SK-N-SH (cell line): ENCODE measurements around the gene RASAL2. TPM values are rescaled to one million over a fixed set of nuclear protein-coding genes. Genes with fewer than 3 reads are reported as not detected.

Experiments used
- CTCF ChIA-PET: fragments of 300-600, 350-600 bp; formaldehyde crosslinking; extraction: SDS; loops from one replicate; lab custom pipeline; 2021; lab: Yijun Ruan, JAX
- POLR2A ChIA-PET: fragments of 350-600 bp; sonication (Branson Sonifier 250); formaldehyde crosslinking; extraction: SDS; loops from one replicate; lab custom pipeline; 2020; ENCODE audit warnings: antibody characterized with exemption, inconsistent platforms; lab: Yijun Ruan, JAX
- DNase-seq: peaks from one replicate; pipeline ENCODE4 v3.0.0; 2012
- H2AFZ ChIP-seq: fragments of 200-600 bp; sonication (generic); 2 replicates; pipeline ENCODE4 v1.8.1; 2016; ENCODE audit warnings: antibody characterized with exemption, mild to moderate bottlenecking, low read depth
- H3F3A ChIP-seq: fragments of 200-600 bp; sonication (generic); replicated peaks from 2 replicates; pipeline ENCODE3; 2016; ENCODE audit warnings: antibody characterized with exemption, mild to moderate bottlenecking; ENCODE audit not compliant: insufficient read depth
- H3K27ac ChIP-seq, 2 experiments: fragments of 200-500 bp in 1 of 2; fragments of 200-600 bp in 1 of 2; sonication (Bioruptor generic) in 1 of 2; sonication (generic), shearing (Covaris generic) in 1 of 2; 2 replicates each; pipeline versions ENCODE4 v1.5.1 to v1.6.1; 2014 to 2016; ENCODE audit warnings: low read depth in 2 of 2, inconsistent platforms in 1 of 2, low read length in 1 of 2, mild to moderate bottlenecking in 1 of 2, mixed read lengths in 1 of 2
- H3K27me3 ChIP-seq: fragments of 200-600 bp; sonication (generic), shearing (Covaris generic); 2 replicates; pipeline ENCODE4 v1.6.1; 2016; ENCODE audit warnings: mixed run types; ENCODE audit not compliant: insufficient read depth
- H3K36me3 ChIP-seq, 2 experiments: fragments of 200-500 bp in 1 of 2; fragments of 200-600 bp in 1 of 2; sonication (Bioruptor generic) in 1 of 2; sonication (generic) in 1 of 2; replicated peaks in 1 of 2; 2 replicates each; pipeline versions ENCODE3 to v1.5.1; 2014 to 2016; ENCODE audit warnings: low read length in 1 of 2, mild to moderate bottlenecking in 1 of 2; ENCODE audit not compliant: insufficient read depth in 2 of 2, control insufficient read depth in 1 of 2
- H3K4me1 ChIP-seq, 2 experiments: fragments of 200-500 bp in 1 of 2; fragments of 200-600 bp in 1 of 2; sonication (Bioruptor generic) in 1 of 2; sonication (generic), shearing (Covaris generic) in 1 of 2; 2 replicates each; pipeline versions ENCODE4 v1.5.1 to v1.6.1; 2014 to 2016; ENCODE audit warnings: low read depth in 1 of 2, low read length in 1 of 2, mixed run types in 1 of 2; ENCODE audit not compliant: insufficient read depth in 2 of 2, control insufficient read depth in 1 of 2
- H3K4me2 ChIP-seq: fragments of 200-600 bp; sonication (generic), shearing (Covaris generic); 2 replicates; pipeline ENCODE4 v1.6.1; 2017; ENCODE audit warnings: mixed run types
- H3K4me3 ChIP-seq, 2 experiments: fragments of 200-500 bp in 1 of 2; fragments of 200-600 bp in 1 of 2; sonication (Bioruptor generic) in 1 of 2; sonication (generic), shearing (Covaris generic) in 1 of 2; 2 replicates each; pipeline versions ENCODE4 v1.5.1 to v1.8.1; 2014 to 2016; ENCODE audit warnings: low read depth in 2 of 2, inconsistent platforms in 1 of 2, low read length in 1 of 2, mild to moderate bottlenecking in 1 of 2, mixed read lengths in 1 of 2, moderate library complexity in 1 of 2
- H3K79me2 ChIP-seq: fragments of 200-600 bp; sonication (generic); 2 replicates; pipeline ENCODE4 v1.8.1; 2017; ENCODE audit warnings: mild to moderate bottlenecking; ENCODE audit not compliant: insufficient read depth
- H3K9ac ChIP-seq: fragments of 200-600 bp; sonication (generic); 2 replicates; pipeline ENCODE4 v1.6.1; 2017; ENCODE audit warnings: mixed run types
- H3K9me2 ChIP-seq: fragments of 200-600 bp; sonication (generic); 2 replicates; pipeline ENCODE4 v1.6.1; 2017; ENCODE audit warnings: mixed run types
- H3K9me3 ChIP-seq: fragments of 200-600 bp; sonication (generic); 2 replicates; pipeline ENCODE4 v1.6.1; 2017; ENCODE audit warnings: mixed run types, mild to moderate bottlenecking, moderate library complexity
- H4K20me1 ChIP-seq: fragments of 200-600 bp; sonication (generic); 2 replicates; pipeline ENCODE4 v1.6.1; 2017; ENCODE audit warnings: mild to moderate bottlenecking, mixed run types; ENCODE audit not compliant: insufficient read depth
- CHD2 ChIP-seq: fragments of 150-350 bp; IDR thresholded peaks from 2 replicates; pipeline ENCODE4 v1.6.1; 2018; ENCODE audit warnings: low read length; ENCODE audit not compliant: partially characterized antibody
- FOXM1 ChIP-seq: IDR thresholded peaks from 2 replicates; pipeline ENCODE4 v1.4.0; 2012; ENCODE audit warnings: low read depth, mild to moderate bottlenecking
- GABPA ChIP-seq: IDR thresholded peaks from 2 replicates; pipeline ENCODE4 v1.4.0; 2012; ENCODE audit warnings: low read depth, mild to moderate bottlenecking
- GATA2 ChIP-seq: sonication (generic); formaldehyde crosslinking; IDR thresholded peaks from 2 replicates; pipeline ENCODE4 v1.5.0; 2020; ENCODE audit warnings: mild to moderate bottlenecking, missing genetic modification reagents
- MEF2A ChIP-seq: IDR thresholded peaks from 2 replicates; pipeline ENCODE4 v1.4.0; 2012; ENCODE audit warnings: low read depth, borderline replicate concordance
- NFIC ChIP-seq: IDR thresholded peaks from 2 replicates; pipeline ENCODE4 v1.4.0; 2012; ENCODE audit warnings: borderline replicate concordance
- NRF1 ChIP-seq: IDR thresholded peaks from 2 replicates; pipeline ENCODE4 v1.6.1; 2012; ENCODE audit warnings: low read depth, mild to moderate bottlenecking, low read length
- RAD21 ChIP-seq: IDR thresholded peaks from 2 replicates; pipeline ENCODE4 v1.6.1; 2012; ENCODE audit warnings: mild to moderate bottlenecking, low read length
- RCOR1 ChIP-seq: fragments of 150-350 bp; IDR thresholded peaks from 2 replicates; pipeline ENCODE4 v1.6.1; 2017; ENCODE audit warnings: antibody characterized with exemption, low read length
- SIN3A ChIP-seq: IDR thresholded peaks from 2 replicates; pipeline ENCODE4 v1.6.1; 2012; ENCODE audit warnings: low read depth, mild to moderate bottlenecking, low read length, moderate library complexity, borderline replicate concordance
- SMC3 ChIP-seq: IDR thresholded peaks from 2 replicates; pipeline ENCODE4 v1.6.1; 2012; ENCODE audit warnings: low read depth, low read length, improper control_type of control experiment
- TAF1 ChIP-seq: IDR thresholded peaks from 2 replicates; pipeline ENCODE4 v1.6.1; 2012; ENCODE audit warnings: low read depth, mild to moderate bottlenecking, low read length, moderate library complexity, borderline replicate concordance
- TCF12 ChIP-seq: IDR thresholded peaks from 2 replicates; pipeline ENCODE4 v1.4.0; 2012
- WGBS: methylation state at CpG from one replicate; pipeline ENCODE4 v1.1.6; 2017; ENCODE audit warnings: low lambda C conversion rate; 5-methylcytosine and 5-hydroxymethylcytosine counted together
- polyA plus RNA-seq, 3 experiments: library from polyadenylated mRNA; depleted of rRNA; stranded (reverse); fragments of >200 nt; gene quantifications; 2 replicates each; pipeline ENCODE4 v1.2.3, GENCODE V29; 2012
- TF ChIP-seq, protein P1 (sequence below): fragments of 200-600 bp; sonication (generic); IDR thresholded peaks from 2 replicates; pipeline ENCODE4 v1.6.1; 2017; ENCODE audit warnings: antibody characterized with exemption, mild to moderate bottlenecking, moderate library complexity
- TF ChIP-seq, protein P2 (sequence below): IDR thresholded peaks from 2 replicates; pipeline ENCODE4 v1.4.0; 2012; ENCODE audit warnings: low read depth, borderline replicate concordance
- TF ChIP-seq, protein P3 (sequence below): fragments of 150-350 bp; IDR thresholded peaks from 2 replicates; pipeline ENCODE4 v1.6.1; 2017; ENCODE audit warnings: antibody characterized with exemption, low read length, low read depth, borderline replicate concordance
- TF ChIP-seq, protein P4 (sequence below): IDR thresholded peaks from 2 replicates; pipeline ENCODE4 v1.4.0; 2012; ENCODE audit warnings: low read depth, borderline replicate concordance
- TF ChIP-seq, protein P5 (sequence below): IDR thresholded peaks from 2 replicates; pipeline ENCODE4 v1.4.0; 2012; ENCODE audit warnings: low read depth

Gene RASAL2
- polyA plus RNA-seq, 1 of the 3 experiments (the other 2 are of a cell fraction): 6.9 TPM

DNA sequence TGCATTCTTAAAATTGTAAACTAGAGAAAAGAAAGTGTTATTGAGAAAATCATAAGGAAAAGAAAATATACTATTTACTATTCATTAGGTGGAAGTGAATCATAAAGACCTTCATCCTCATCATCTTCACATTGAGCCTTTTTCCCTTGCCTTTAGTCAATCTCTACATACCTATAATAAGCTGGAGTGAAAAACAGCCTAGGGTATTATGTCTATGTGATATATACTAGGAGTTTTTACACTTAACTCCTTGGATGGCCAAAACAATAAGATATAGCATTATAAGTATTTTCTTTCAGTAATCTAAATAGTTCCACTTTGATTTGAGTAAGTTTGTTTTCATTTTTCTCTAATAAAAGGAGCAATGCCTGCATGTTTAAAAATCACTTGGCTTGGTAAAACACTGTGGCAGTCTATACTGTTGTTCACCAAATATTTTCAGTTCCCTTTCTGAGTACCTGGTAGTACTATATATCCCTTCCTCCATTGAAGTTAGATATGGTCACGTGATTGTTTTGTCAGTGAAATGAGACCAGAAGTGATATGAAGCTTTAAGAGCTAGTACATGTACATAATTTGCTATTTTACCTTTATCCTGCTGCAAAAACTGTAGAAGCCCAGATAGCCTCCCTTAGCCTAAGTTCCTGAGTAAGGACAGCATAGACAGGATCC lies 324.5 kb downstream of the RASAL2 start:
- H3K4me3 ChIP-seq: no peak overlapping the region
- H3K27ac ChIP-seq: 0 out of 4 replicates have a peak overlapping the region, but pooled peaks of 1 of the 2 experiments have one; percentile 15
- H3K4me1 ChIP-seq: no peaks in the 10 kb centered on the region
- H3K9me2 ChIP-seq: no peaks in the 10 kb centered on the region
- peaks cover 3 to 6% of the 10 kb centered on the region in 2 experiments for H3K36me3 ChIP-seq
- CTCF ChIA-PET: no interaction called here
- no peak overlapping the region for H3K9ac ChIP-seq
- peaks cover 8% of the 10 kb centered on the region for H3F3A ChIP-seq
- no peak overlapping the region for H2AFZ ChIP-seq
- DNase-seq: no peak
- H4K20me1 ChIP-seq: no peaks in the 10 kb centered on the region
- H3K79me2 ChIP-seq: no peaks in the 10 kb centered on the region
- POLR2A ChIA-PET: no interaction called here
- no peak for TF ChIP-seq SIN3A
- TF ChIP-seq NRF1: no peak
- TF ChIP-seq, protein P1, sequence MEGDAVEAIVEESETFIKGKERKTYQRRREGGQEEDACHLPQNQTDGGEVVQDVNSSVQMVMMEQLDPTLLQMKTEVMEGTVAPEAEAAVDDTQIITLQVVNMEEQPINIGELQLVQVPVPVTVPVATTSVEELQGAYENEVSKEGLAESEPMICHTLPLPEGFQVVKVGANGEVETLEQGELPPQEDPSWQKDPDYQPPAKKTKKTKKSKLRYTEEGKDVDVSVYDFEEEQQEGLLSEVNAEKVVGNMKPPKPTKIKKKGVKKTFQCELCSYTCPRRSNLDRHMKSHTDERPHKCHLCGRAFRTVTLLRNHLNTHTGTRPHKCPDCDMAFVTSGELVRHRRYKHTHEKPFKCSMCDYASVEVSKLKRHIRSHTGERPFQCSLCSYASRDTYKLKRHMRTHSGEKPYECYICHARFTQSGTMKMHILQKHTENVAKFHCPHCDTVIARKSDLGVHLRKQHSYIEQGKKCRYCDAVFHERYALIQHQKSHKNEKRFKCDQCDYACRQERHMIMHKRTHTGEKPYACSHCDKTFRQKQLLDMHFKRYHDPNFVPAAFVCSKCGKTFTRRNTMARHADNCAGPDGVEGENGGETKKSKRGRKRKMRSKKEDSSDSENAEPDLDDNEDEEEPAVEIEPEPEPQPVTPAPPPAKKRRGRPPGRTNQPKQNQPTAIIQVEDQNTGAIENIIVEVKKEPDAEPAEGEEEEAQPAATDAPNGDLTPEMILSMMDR: no peak
- TF ChIP-seq GATA2 (CRISPR knock-in tag): no peak
- no peak for TF ChIP-seq GABPA
- no peak for TF ChIP-seq CHD2
- TF ChIP-seq FOXM1: no peak
- no peak for TF ChIP-seq NFIC
- TF ChIP-seq TCF12: no peak
- TF ChIP-seq, protein P2, sequence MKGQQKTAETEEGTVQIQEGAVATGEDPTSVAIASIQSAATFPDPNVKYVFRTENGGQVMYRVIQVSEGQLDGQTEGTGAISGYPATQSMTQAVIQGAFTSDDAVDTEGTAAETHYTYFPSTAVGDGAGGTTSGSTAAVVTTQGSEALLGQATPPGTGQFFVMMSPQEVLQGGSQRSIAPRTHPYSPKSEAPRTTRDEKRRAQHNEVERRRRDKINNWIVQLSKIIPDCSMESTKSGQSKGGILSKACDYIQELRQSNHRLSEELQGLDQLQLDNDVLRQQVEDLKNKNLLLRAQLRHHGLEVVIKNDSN: no peak
- TF ChIP-seq SMC3: no peak
- no peak for TF ChIP-seq TAF1
- no peak for TF ChIP-seq RCOR1
- TF ChIP-seq, protein P3, sequence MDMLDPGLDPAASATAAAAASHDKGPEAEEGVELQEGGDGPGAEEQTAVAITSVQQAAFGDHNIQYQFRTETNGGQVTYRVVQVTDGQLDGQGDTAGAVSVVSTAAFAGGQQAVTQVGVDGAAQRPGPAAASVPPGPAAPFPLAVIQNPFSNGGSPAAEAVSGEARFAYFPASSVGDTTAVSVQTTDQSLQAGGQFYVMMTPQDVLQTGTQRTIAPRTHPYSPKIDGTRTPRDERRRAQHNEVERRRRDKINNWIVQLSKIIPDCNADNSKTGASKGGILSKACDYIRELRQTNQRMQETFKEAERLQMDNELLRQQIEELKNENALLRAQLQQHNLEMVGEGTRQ: no peak
- TF ChIP-seq, protein P4, sequence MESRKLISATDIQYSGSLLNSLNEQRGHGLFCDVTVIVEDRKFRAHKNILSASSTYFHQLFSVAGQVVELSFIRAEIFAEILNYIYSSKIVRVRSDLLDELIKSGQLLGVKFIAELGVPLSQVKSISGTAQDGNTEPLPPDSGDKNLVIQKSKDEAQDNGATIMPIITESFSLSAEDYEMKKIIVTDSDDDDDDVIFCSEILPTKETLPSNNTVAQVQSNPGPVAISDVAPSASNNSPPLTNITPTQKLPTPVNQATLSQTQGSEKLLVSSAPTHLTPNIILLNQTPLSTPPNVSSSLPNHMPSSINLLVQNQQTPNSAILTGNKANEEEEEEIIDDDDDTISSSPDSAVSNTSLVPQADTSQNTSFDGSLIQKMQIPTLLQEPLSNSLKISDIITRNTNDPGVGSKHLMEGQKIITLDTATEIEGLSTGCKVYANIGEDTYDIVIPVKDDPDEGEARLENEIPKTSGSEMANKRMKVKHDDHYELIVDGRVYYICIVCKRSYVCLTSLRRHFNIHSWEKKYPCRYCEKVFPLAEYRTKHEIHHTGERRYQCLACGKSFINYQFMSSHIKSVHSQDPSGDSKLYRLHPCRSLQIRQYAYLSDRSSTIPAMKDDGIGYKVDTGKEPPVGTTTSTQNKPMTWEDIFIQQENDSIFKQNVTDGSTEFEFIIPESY: no peak
- TF ChIP-seq MEF2A: no peak
- no peak for TF ChIP-seq RAD21
- TF ChIP-seq, protein P5, sequence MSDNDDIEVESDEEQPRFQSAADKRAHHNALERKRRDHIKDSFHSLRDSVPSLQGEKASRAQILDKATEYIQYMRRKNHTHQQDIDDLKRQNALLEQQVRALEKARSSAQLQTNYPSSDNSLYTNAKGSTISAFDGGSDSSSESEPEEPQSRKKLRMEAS: no peak
- TF ChIP-seq, all 33 proteins: peak for 0
- WGBS: 95% methylated on average over 1 of the region's 1 CpG
- Histone ChIP-seq H3K4me2 (no peak overlapping the region), H3K9me3 (no peaks in the 10 kb centered on the region), H3K27me3 (no peaks in the 10 kb centered on the region)
